Transverse colon (tissue), 3 donors: ENCODE results near the gene NMB.

Experiments
- POLR2A ChIP-seq: fragments of 450-650 bp; IDR thresholded peaks from one replicate; pipeline ENCODE4 v1.6.1; 2016; ENCODE audit warnings: antibody characterized with exemption, mild to moderate bottlenecking, moderate library complexity
- POLR2AphosphoS5 ChIP-seq, 3 donors: sonication (generic); formaldehyde crosslinking; IDR thresholded peaks; one replicate each; pipeline ENCODE4 v1.6.1; 2016; ENCODE audit warnings: antibody characterized with exemption in 3 of 3

DNA sequence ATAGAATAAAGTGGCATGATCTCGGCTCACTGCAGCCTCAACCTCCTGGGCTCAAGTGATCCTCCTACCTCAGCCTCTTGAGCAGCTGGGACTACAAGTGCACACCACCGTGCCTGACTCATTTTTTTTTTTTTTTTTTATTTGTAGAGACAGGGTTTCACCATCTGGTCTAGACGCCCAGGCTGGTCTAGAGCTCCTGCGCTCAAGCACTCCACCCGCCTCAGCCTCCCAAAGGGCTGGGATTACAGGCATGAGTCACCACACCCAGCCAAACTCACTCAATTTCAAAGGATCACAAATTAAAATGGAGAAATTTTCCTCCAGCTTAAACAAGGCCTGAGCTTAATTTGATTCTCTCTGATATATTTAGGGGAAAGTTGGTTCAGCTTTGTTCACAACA, 27.3 kb upstream of the NMB start:
- TF ChIP-seq POLR2AphosphoS5 (IDR thresholded peaks at IDR 0.05) (no peak), POLR2A (no peak)
